IMR-90 (cell line): ENCODE data around the gene ZNF397. TPM values are rescaled to one million over a fixed set of nuclear protein-coding genes. Genes with fewer than 3 reads are reported as not detected.

Experiments
- ATAC-seq: fragments of 200-7000 bp; cut with Tn5 transposase; 2 replicates; pipeline ENCODE4 v1.9.1; 2020; ENCODE audit warnings: low read depth, mild to moderate bottlenecking, moderate library complexity
- BruUV-seq: library from RNA; stranded (reverse); fragments of 400-500 nt; replicated peaks from 2 replicates; lab custom pipeline; 2021; lab: Mats Ljungman, UMichigan
- CTCF ChIA-PET: fragments of 300-600 bp; formaldehyde crosslinking; extraction: SDS; loops from one replicate; lab custom pipeline; 2021; ENCODE audit warnings: antibody characterized with exemption; lab: Yijun Ruan, JAX
- POLR2A ChIA-PET: fragments of 300-600 bp; sonication (Branson Sonifier 250); formaldehyde crosslinking; loops from one replicate; lab custom pipeline; 2022; ENCODE audit warnings: antibody characterized with exemption; ENCODE audit not compliant: unreplicated experiment; lab: Charles Lee
- DNase-seq: peaks from one replicate; pipeline ENCODE4 v3.0.0; 2013
- H2AFZ ChIP-seq: replicated peaks from 2 replicates; pipeline ENCODE3; 2013; ENCODE audit warnings: low read length, mild to moderate bottlenecking; ENCODE audit not compliant: poor library complexity
- H2AK5ac ChIP-seq: 2 replicates; pipeline ENCODE4 v1.6.1; 2013; ENCODE audit warnings: low read depth, low read length, inconsistent platforms
- H2AK9ac ChIP-seq: replicated peaks from 2 replicates; pipeline ENCODE3; 2013; ENCODE audit warnings: mild to moderate bottlenecking, low read depth, low read length, moderate library complexity; ENCODE audit not compliant: poor library complexity
- H2BK120ac ChIP-seq: 2 replicates; pipeline ENCODE4 v1.6.1; 2013; ENCODE audit warnings: low read depth, low read length, inconsistent platforms
- H2BK15ac ChIP-seq: 3 replicates; pipeline ENCODE4 v1.6.1; 2013; ENCODE audit warnings: low read depth, low read length, inconsistent platforms
- H2BK20ac ChIP-seq: 2 replicates; pipeline ENCODE4 v1.6.1; 2013; ENCODE audit warnings: low read depth, mild to moderate bottlenecking, inconsistent platforms, low read length, moderate library complexity
- H2BK5ac ChIP-seq: 2 replicates; pipeline ENCODE4 v1.6.1; 2013; ENCODE audit warnings: mild to moderate bottlenecking, low read depth, low read length, inconsistent platforms; ENCODE audit not compliant: poor library complexity, severe bottlenecking
- H3K14ac ChIP-seq: replicated peaks from 2 replicates; pipeline ENCODE4 v1.6.1; 2013; ENCODE audit warnings: low read depth, low read length, inconsistent platforms
- H3K18ac ChIP-seq: 2 replicates; pipeline ENCODE4 v1.6.1; 2013; ENCODE audit warnings: low read depth, low read length, control low read depth
- H3K23ac ChIP-seq: 2 replicates; pipeline ENCODE4 v1.6.1; 2013; ENCODE audit warnings: low read depth, low read length, inconsistent platforms
- H3K27ac ChIP-seq: 2 replicates; pipeline ENCODE4 v1.5.1; 2013; ENCODE audit warnings: mild to moderate bottlenecking, control low read depth, low read length; ENCODE audit not compliant: insufficient read depth
- H3K27me3 ChIP-seq: 2 replicates; pipeline ENCODE4 v1.6.1; 2013; ENCODE audit warnings: low read length; ENCODE audit not compliant: control insufficient read depth, insufficient read depth
- H3K36me3 ChIP-seq: 2 replicates; pipeline ENCODE4 v1.6.1; 2013; ENCODE audit warnings: low read length, mixed read lengths; ENCODE audit not compliant: control insufficient read depth, insufficient read depth
- H3K4ac ChIP-seq: 2 replicates; pipeline ENCODE4 v1.6.1; 2013; ENCODE audit warnings: low read depth, low read length, inconsistent platforms
- H3K4me1 ChIP-seq: 2 replicates; pipeline ENCODE4 v1.6.1; 2013; ENCODE audit warnings: low read length, mixed read lengths; ENCODE audit not compliant: control insufficient read depth, insufficient read depth
- H3K4me2 ChIP-seq: 2 replicates; pipeline ENCODE4 v1.6.1; 2013; ENCODE audit warnings: low read depth, mild to moderate bottlenecking, control low read depth, low read length, moderate library complexity
- H3K4me3 ChIP-seq: 2 replicates; pipeline ENCODE4 v1.5.1; 2013; ENCODE audit warnings: low read depth, mild to moderate bottlenecking, control low read depth, low read length, moderate library complexity; ENCODE audit not compliant: insufficient read depth
- H3K56ac ChIP-seq: 2 replicates; pipeline ENCODE4 v1.6.1; 2013; ENCODE audit warnings: low read length, inconsistent platforms; ENCODE audit not compliant: insufficient read depth; ENCODE audit errors: extremely low read depth
- H3K79me1 ChIP-seq, 2 experiments: 2 replicates each; pipeline ENCODE4 v1.6.1; 2013; ENCODE audit warnings: low read length in 2 of 2, inconsistent platforms in 1 of 2, low read depth in 1 of 2
- H3K9ac ChIP-seq: 2 replicates; pipeline ENCODE4 v1.6.1; 2013; ENCODE audit warnings: low read depth, low read length, control low read depth
- H3K9me1 ChIP-seq: 2 replicates; pipeline ENCODE4 v1.6.1; 2013; ENCODE audit warnings: low read length, inconsistent platforms; ENCODE audit not compliant: insufficient read depth
- H3K9me3 ChIP-seq: 2 replicates; pipeline ENCODE4 v1.6.1; 2013; ENCODE audit warnings: low read length; ENCODE audit not compliant: control insufficient read depth, insufficient read depth
- H4K20me1 ChIP-seq: 2 replicates; pipeline ENCODE4 v1.6.1; 2013; ENCODE audit warnings: low read length, inconsistent platforms; ENCODE audit not compliant: insufficient read depth
- H4K5ac ChIP-seq: 2 replicates; pipeline ENCODE4 v1.6.1; 2013; ENCODE audit warnings: mild to moderate bottlenecking, low read depth, low read length, control low read depth
- H4K8ac ChIP-seq, 2 experiments: 2 replicates each; pipeline ENCODE4 v1.6.1; 2013; ENCODE audit warnings: low read depth in 2 of 2, low read length in 2 of 2, control low read depth in 1 of 2, inconsistent platforms in 1 of 2
- H4K91ac ChIP-seq: 2 replicates; pipeline ENCODE4 v1.6.1; 2013; ENCODE audit warnings: low read depth, low read length, inconsistent platforms; ENCODE audit not compliant: insufficient read depth
- BHLHE40 ChIP-seq: fragments of 150-350 bp; IDR thresholded peaks from 2 replicates; pipeline ENCODE4 v1.6.1; 2016; ENCODE audit warnings: mild to moderate bottlenecking, low read depth, low read length
- CEBPB ChIP-seq: IDR thresholded peaks from 2 replicates; pipeline ENCODE4 v1.6.1; 2012; ENCODE audit warnings: low read depth, low read length, improper control_type of control experiment
- CHD1 ChIP-seq: IDR thresholded peaks from 2 replicates; pipeline ENCODE4 v1.6.1; 2012; ENCODE audit warnings: low read depth, low read length, improper control_type of control experiment
- FOS ChIP-seq: fragments of 150-350 bp; IDR thresholded peaks from 2 replicates; pipeline ENCODE4 v1.6.1; 2016; ENCODE audit warnings: low read depth, low read length
- MAFK ChIP-seq: IDR thresholded peaks from 2 replicates; pipeline ENCODE4 v1.6.1; 2012; ENCODE audit warnings: low read depth, low read length, improper control_type of control experiment
- MAZ ChIP-seq: IDR thresholded peaks from 2 replicates; pipeline ENCODE4 v1.6.1; 2012; ENCODE audit warnings: low read depth, mild to moderate bottlenecking, low read length, improper control_type of control experiment, moderate library complexity, borderline replicate concordance
- MXI1 ChIP-seq: IDR thresholded peaks from 2 replicates; pipeline ENCODE4 v1.6.1; 2012; ENCODE audit warnings: low read depth, mild to moderate bottlenecking, low read length, moderate library complexity, borderline replicate concordance
- NFE2L2 ChIP-seq: fragments of 150-350 bp; IDR thresholded peaks from 2 replicates; pipeline ENCODE4 v1.6.1; 2016; ENCODE audit warnings: low read depth, mild to moderate bottlenecking, low read length
- POLR2A ChIP-seq: IDR thresholded peaks from 2 replicates; pipeline ENCODE4 v1.6.1; 2012; ENCODE audit warnings: mild to moderate bottlenecking, low read depth, low read length
- RAD21 ChIP-seq: IDR thresholded peaks from 2 replicates; pipeline ENCODE4 v1.6.1; 2012; ENCODE audit warnings: low read length, improper control_type of control experiment
- RCOR1 ChIP-seq: IDR thresholded peaks from 2 replicates; pipeline ENCODE4 v1.6.1; 2012; ENCODE audit warnings: mild to moderate bottlenecking, low read length, improper control_type of control experiment; ENCODE audit not compliant: insufficient replicate concordance
- RFX5 ChIP-seq: IDR thresholded peaks from 2 replicates; pipeline ENCODE4 v1.8.0; 2012; ENCODE audit warnings: low read depth, mild to moderate bottlenecking, low read length, moderate library complexity
- SMC3 ChIP-seq: fragments of 150-350 bp; IDR thresholded peaks from 2 replicates; pipeline ENCODE4 v1.6.1; 2016; ENCODE audit warnings: low read depth, mild to moderate bottlenecking, antibody characterized with exemption, low read length, moderate library complexity
- WGBS, 2 experiments: methylation state at CpG; one replicate each; pipeline versions ENCODE4 v1.1.5 to v1.1.7; 2013; ENCODE audit warnings: missing lambda C conversion rate in 2 of 2; ENCODE audit not compliant: insufficient read length in 1 of 2; ENCODE audit errors: extremely low coverage in 2 of 2; 5-methylcytosine and 5-hydroxymethylcytosine counted together
- dilution Hi-C: fragments of 300-500 bp; cut with HindIII; formaldehyde crosslinking; loops from one replicate; pipeline ENCODE4 v1.14.3; 2018; ENCODE audit warnings: low sequenced_read_pairs; ENCODE audit not compliant: unreplicated experiment
- in situ Hi-C: fragments of 300-500 bp; cut with MboI; formaldehyde crosslinking; loops from 3 replicates; pipeline ENCODE4 v1.14.3; 2019; ENCODE audit warnings: low sequenced_read_pairs, inconsistent platforms, mixed read lengths
- intact Hi-C: fragments of 100-400 bp; cut with micrococcal nuclease; formaldehyde crosslinking; loops from 2 replicates; pipeline ENCODE4 v1.10.0; 2022
- polyA plus RNA-seq, 3 experiments: library from polyadenylated mRNA; depleted of rRNA; stranded (reverse); fragments of >200 nt; gene quantifications; 2 replicates each; pipeline ENCODE4 v1.2.3, GENCODE V29; 2012; ENCODE audit warnings: low replicate concordance in 1 of 3
- total RNA-seq: library from RNA; depleted of rRNA; stranded (reverse); fragments of >200 nt; gene quantifications from 2 replicates; pipeline ENCODE4 v1.2.3, GENCODE V29; 2012
- TF ChIP-seq, protein P1 (sequence below): conservative IDR thresholded peaks from 2 replicates; pipeline ENCODE4 v1.5.1; 2012; ENCODE audit warnings: mild to moderate bottlenecking, low read depth, low read length, improper control_type of control experiment
- TF ChIP-seq, protein P2 (sequence below): fragments of 150-350 bp; IDR thresholded peaks from 2 replicates; pipeline ENCODE4 v1.6.1; 2017; ENCODE audit warnings: mild to moderate bottlenecking, antibody characterized with exemption, low read length, low read depth
- TF ChIP-seq, protein P3 (sequence below): fragments of 150-350 bp; IDR thresholded peaks from 2 replicates; pipeline ENCODE4 v1.6.1; 2016; ENCODE audit warnings: low read depth, mild to moderate bottlenecking, low read length, moderate library complexity, borderline replicate concordance

Gene ZNF397
- total and polyA plus RNA-seq, 2 of the 4 experiments (the other 2 are of a cell fraction), result 5.5 to 9.9 TPM

DNA sequence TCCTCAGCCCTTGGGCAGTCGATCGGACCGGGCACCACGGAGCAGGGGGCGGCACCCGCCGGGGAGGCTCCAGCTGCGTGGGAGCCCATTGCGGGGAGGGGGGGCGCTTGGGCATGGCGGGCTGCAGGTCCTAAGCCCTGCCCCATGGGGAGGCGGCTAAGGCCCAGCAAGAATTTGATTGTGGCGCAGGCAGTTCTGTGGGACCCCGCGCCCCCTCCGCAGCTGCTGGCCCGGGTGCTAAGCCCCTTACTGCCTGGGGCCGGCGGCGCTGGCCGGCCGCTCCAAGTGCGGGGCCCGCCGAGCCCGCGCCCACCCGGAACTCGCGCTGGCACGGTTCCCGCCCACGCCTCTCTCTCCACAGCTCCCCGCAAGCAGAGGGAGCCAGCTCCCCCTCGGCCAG is 30.8 kb downstream of the ZNF397 start:
- BruUV-seq, result no TSS peak
- Histone ChIP-seq H2BK15ac (no peak overlapping the region), H3K4me2 (no peak overlapping the region), H3K27ac (no peak overlapping the region), H4K5ac (no peak overlapping the region), H2AK5ac (no peak overlapping the region), H3K14ac (no peak overlapping the region), H2AK9ac (no peak overlapping the region), H3K4ac (no peak overlapping the region), H2BK20ac (no peak overlapping the region), H3K9ac (no peak overlapping the region), H3K36me3 (peaks cover 4% of the 10 kb centered on the region; the same call in 1 of the 2 replicates), H3K4me1 (no peaks in the 10 kb centered on the region), H3K27me3 (no peaks in the 10 kb centered on the region), H3K4me3 (no peak overlapping the region), H2BK5ac (no peak overlapping the region), H3K23ac (no peak overlapping the region), H4K20me1 (no peaks in the 10 kb centered on the region), H2BK120ac (no peak overlapping the region), H3K79me1 (peaks cover 0 to 6% of the 10 kb centered on the region in 2 experiments; a peak in 3 of 4 replicates), H3K56ac (no peak overlapping the region), H3K18ac (no peak overlapping the region), H3K9me3 (peaks cover 27% of the 10 kb centered on the region), H4K8ac (no peak overlapping the region), H3K9me1 (no peaks in the 10 kb centered on the region), H4K91ac (no peak overlapping the region), H2AFZ (no peak overlapping the region)
- dilution Hi-C loops, result no loop called here
- in situ Hi-C loops, result no loop called here
- TF ChIP-seq, protein P1, sequence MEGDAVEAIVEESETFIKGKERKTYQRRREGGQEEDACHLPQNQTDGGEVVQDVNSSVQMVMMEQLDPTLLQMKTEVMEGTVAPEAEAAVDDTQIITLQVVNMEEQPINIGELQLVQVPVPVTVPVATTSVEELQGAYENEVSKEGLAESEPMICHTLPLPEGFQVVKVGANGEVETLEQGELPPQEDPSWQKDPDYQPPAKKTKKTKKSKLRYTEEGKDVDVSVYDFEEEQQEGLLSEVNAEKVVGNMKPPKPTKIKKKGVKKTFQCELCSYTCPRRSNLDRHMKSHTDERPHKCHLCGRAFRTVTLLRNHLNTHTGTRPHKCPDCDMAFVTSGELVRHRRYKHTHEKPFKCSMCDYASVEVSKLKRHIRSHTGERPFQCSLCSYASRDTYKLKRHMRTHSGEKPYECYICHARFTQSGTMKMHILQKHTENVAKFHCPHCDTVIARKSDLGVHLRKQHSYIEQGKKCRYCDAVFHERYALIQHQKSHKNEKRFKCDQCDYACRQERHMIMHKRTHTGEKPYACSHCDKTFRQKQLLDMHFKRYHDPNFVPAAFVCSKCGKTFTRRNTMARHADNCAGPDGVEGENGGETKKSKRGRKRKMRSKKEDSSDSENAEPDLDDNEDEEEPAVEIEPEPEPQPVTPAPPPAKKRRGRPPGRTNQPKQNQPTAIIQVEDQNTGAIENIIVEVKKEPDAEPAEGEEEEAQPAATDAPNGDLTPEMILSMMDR, result no peak
- TF ChIP-seq MAZ (no peak), POLR2A (no peak), NFE2L2 (no peak), RFX5 (no peak), MXI1 (no peak), CHD1 (no peak), BHLHE40 (no peak), MAFK (no peak), RCOR1 (no peak), FOS (no peak), CEBPB (no peak), RAD21 (no peak), SMC3 (no peak)
- TF ChIP-seq, protein P2, sequence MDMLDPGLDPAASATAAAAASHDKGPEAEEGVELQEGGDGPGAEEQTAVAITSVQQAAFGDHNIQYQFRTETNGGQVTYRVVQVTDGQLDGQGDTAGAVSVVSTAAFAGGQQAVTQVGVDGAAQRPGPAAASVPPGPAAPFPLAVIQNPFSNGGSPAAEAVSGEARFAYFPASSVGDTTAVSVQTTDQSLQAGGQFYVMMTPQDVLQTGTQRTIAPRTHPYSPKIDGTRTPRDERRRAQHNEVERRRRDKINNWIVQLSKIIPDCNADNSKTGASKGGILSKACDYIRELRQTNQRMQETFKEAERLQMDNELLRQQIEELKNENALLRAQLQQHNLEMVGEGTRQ, result no peak
- TF ChIP-seq, protein P3, sequence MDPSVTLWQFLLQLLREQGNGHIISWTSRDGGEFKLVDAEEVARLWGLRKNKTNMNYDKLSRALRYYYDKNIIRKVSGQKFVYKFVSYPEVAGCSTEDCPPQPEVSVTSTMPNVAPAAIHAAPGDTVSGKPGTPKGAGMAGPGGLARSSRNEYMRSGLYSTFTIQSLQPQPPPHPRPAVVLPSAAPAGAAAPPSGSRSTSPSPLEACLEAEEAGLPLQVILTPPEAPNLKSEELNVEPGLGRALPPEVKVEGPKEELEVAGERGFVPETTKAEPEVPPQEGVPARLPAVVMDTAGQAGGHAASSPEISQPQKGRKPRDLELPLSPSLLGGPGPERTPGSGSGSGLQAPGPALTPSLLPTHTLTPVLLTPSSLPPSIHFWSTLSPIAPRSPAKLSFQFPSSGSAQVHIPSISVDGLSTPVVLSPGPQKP, result no peak
- WGBS, 2 experiments, result 94% methylated on average over 29 of the region's 35 CpGs; no CpG with 5 or more reads in 1 of the 2 experiments
- no peak for ATAC-seq
- intact Hi-C loops, result no loop called here
- DNase-seq, result no peak
- ChIA-PET CTCF (no interaction called here), POLR2A (no interaction called here)
